ENCODE results near the gene KRTAP4-3. TPM values are rescaled to one million over a fixed set of nuclear protein-coding genes. Genes with fewer than 3 reads are reported as not detected.
"Not testable (repeated sequence)": the region's sequence is repeated elsewhere in the genome, so short reads cannot be mapped to it uniquely, and the experiment has no call there.

KRTAP4-3 gene
- total RNA-seq, 1 donor from 2014 or later = not detected

GRCh38 chr17:41160190-41160589 lies 7.8 kb downstream of the KRTAP4-3 start:
- FAIRE-seq; DNase-seq (ENCODE audit: low spot score in 2 of 2): not testable (repeated sequence)

GRCh38 chr17:41153856-41154255 lies 14.2 kb downstream of the KRTAP4-3 start:
- FAIRE-seq = no peak

GRCh38 chr17:41151525-41151924 lies 16.5 kb downstream of the KRTAP4-3 start:
- no peak for FAIRE-seq
- DNase-seq (ENCODE audit: low spot score in 2 of 2) = no peak

More at GRCh38 chr17:41153856-41154255, 14.2 kb downstream of the KRTAP4-3 start:
- DNase-seq (ENCODE audit: low spot score in 2 of 2) = no peak

- DNase-seq (ENCODE audit: low spot score in 2 of 2) (no peak), FAIRE-seq (no peak)
Observed at GRCh38 chr17:41150026-41150425, 18.0 kb downstream of the KRTAP4-3 start.

GRCh38 chr17:41149652-41149985 lies 18.4 kb downstream of the KRTAP4-3 start, which contains the start of gene KRTAP4-5:
Gene KRTAP4-5 (minus strand): TSS chr17:41149825. CDS start chr17:41149767, 58 bp downstream.
- no peak for DNase-seq (ENCODE audit: low spot score in 2 of 2)
- no peak for FAIRE-seq

- not testable (repeated sequence) for FAIRE-seq; DNase-seq (ENCODE audit: low spot score in 2 of 2)
Observed at GRCh38 chr17:41148971-41149651, 18.9 kb downstream of the KRTAP4-3 start.

- DNase-seq (ENCODE audit: low spot score in 2 of 2) = no peak
- no peak for FAIRE-seq
Observed at GRCh38 chr17:41147531-41148204, 20.4 kb downstream of the KRTAP4-3 start.

GRCh38 chr17:41145261-41145660 lies 22.8 kb downstream of the KRTAP4-3 start:
- DNase-seq (ENCODE audit: low spot score in 2 of 2) (no peak), FAIRE-seq (no peak)

GRCh38 chr17:41144846-41145245 lies 23.2 kb downstream of the KRTAP4-3 start:
- DNase-seq (ENCODE audit: low spot score in 2 of 2) = no peak
- no peak for FAIRE-seq

- FAIRE-seq = no peak
- no peak for DNase-seq (ENCODE audit: low spot score in 2 of 2)
Observed at GRCh38 chr17:41141361-41141760, 26.7 kb downstream of the KRTAP4-3 start.

GRCh38 chr17:41140360-41141131 lies 27.5 kb downstream of the KRTAP4-3 start, which contains the start of gene KRTAP4-6:
Gene KRTAP4-6 (minus strand): TSS chr17:41140544. CDS start chr17:41140487, 57 bp downstream.
- DNase-seq (ENCODE audit: low spot score in 2 of 2) (no peak), FAIRE-seq (no peak)

- not testable (repeated sequence) for FAIRE-seq; DNase-seq (ENCODE audit: low spot score in 2 of 2)
Observed at GRCh38 chr17:41139865-41140264, 28.2 kb downstream of the KRTAP4-3 start.

GRCh38 chr17:41133880-41134735 lies 33.9 kb downstream of the KRTAP4-3 start:
- DNase-seq (ENCODE audit: low spot score in 2 of 2) (no peak), FAIRE-seq (no peak)

GRCh38 chr17:41131979-41132378 lies 36.0 kb downstream of the KRTAP4-3 start:
- FAIRE-seq (no peak), DNase-seq (ENCODE audit: low spot score in 2 of 2) (no peak)

- FAIRE-seq = no peak
- no peak for DNase-seq (ENCODE audit: low spot score in 2 of 2)
Observed at GRCh38 chr17:41127371-41127770, 40.6 kb downstream of the KRTAP4-3 start.

- no peak for DNase-seq (ENCODE audit: low spot score in 2 of 2)
Observed at GRCh38 chr17:41126412-41126811, 41.6 kb downstream of the KRTAP4-3 start.

GRCh38 chr17:41125064-41125463 lies 43.0 kb downstream of the KRTAP4-3 start:
- FAIRE-seq (no peak), DNase-seq (ENCODE audit: low spot score in 2 of 2) (no peak)

More at GRCh38 chr17:41126412-41126811, 41.6 kb downstream of the KRTAP4-3 start:
- no peak for FAIRE-seq

- DNase-seq (ENCODE audit: low spot score in 2 of 2); FAIRE-seq: not testable (repeated sequence)
Observed at GRCh38 chr17:41123991-41124371, 44.0 kb downstream of the KRTAP4-3 start, which contains the start of gene KRTAP4-12. Gene KRTAP4-12 (minus strand): TSS chr17:41124182. CDS start chr17:41124122, 60 bp downstream.

GRCh38 chr17:41123292-41123990 lies 44.6 kb downstream of the KRTAP4-3 start:
- not testable (repeated sequence) for DNase-seq (ENCODE audit: low spot score in 2 of 2); FAIRE-seq

All from frontal cortex (tissue), 4 donors.